WI38 (cell line): ENCODE data around the gene QRFP.

Experiments used
- H3K4me3 ChIP-seq: 2 replicates; pipeline ENCODE4 v1.5.1; 2011; ENCODE audit warnings: low read depth, mild to moderate bottlenecking, control low read depth, low read length
- TF ChIP-seq, protein P1 (sequence below): IDR thresholded peaks from 2 replicates; pipeline ENCODE4 v1.5.1; 2012; ENCODE audit warnings: low read depth, mild to moderate bottlenecking, control low read depth, low read length

Gene QRFP

DNA sequence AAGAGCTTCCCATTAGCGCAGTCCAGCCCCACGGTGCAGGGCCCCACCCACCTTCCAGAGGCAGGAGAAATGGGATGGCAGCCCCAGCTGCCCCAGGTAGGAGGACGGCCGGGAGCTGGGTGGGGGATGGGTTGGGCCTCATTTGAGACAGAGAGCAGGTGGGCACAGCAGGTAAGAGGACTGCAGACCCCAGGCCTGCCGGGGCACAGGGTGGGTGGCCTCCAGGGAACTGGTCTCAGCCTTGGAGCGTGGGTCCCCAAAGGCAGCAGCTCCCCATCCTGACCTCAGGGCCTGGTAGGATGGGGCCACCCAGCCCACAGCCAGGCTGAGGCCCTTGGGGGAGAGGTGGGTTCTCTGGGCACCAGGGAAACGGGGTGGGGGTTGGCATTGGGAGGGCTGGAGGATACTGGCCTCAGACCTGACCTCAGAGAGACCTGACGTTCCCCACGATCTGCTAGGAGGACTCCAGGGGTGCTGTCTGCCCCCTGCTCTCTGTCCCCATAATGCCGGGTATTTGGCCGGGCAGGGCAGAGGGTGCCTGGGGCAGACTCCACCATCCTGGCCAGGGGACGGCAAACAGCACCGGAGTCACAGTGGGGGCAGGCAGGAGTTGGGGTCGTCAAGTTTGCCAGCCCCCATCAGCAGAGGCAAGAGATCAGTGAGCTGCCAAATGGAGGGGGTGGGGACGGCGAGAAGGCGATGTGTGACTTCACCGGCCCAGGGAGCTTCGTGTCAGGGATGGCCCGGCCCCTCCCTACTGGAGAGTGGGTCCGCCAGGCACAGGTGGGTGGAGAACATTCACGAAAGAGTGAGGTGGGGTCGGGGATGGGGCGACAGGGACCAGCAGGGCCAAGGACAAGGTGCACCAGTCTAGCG lies 6.8 kb upstream of the QRFP start:
- no peak overlapping the region for H3K4me3 ChIP-seq
- TF ChIP-seq, protein P1, sequence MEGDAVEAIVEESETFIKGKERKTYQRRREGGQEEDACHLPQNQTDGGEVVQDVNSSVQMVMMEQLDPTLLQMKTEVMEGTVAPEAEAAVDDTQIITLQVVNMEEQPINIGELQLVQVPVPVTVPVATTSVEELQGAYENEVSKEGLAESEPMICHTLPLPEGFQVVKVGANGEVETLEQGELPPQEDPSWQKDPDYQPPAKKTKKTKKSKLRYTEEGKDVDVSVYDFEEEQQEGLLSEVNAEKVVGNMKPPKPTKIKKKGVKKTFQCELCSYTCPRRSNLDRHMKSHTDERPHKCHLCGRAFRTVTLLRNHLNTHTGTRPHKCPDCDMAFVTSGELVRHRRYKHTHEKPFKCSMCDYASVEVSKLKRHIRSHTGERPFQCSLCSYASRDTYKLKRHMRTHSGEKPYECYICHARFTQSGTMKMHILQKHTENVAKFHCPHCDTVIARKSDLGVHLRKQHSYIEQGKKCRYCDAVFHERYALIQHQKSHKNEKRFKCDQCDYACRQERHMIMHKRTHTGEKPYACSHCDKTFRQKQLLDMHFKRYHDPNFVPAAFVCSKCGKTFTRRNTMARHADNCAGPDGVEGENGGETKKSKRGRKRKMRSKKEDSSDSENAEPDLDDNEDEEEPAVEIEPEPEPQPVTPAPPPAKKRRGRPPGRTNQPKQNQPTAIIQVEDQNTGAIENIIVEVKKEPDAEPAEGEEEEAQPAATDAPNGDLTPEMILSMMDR, result no peak

DNA sequence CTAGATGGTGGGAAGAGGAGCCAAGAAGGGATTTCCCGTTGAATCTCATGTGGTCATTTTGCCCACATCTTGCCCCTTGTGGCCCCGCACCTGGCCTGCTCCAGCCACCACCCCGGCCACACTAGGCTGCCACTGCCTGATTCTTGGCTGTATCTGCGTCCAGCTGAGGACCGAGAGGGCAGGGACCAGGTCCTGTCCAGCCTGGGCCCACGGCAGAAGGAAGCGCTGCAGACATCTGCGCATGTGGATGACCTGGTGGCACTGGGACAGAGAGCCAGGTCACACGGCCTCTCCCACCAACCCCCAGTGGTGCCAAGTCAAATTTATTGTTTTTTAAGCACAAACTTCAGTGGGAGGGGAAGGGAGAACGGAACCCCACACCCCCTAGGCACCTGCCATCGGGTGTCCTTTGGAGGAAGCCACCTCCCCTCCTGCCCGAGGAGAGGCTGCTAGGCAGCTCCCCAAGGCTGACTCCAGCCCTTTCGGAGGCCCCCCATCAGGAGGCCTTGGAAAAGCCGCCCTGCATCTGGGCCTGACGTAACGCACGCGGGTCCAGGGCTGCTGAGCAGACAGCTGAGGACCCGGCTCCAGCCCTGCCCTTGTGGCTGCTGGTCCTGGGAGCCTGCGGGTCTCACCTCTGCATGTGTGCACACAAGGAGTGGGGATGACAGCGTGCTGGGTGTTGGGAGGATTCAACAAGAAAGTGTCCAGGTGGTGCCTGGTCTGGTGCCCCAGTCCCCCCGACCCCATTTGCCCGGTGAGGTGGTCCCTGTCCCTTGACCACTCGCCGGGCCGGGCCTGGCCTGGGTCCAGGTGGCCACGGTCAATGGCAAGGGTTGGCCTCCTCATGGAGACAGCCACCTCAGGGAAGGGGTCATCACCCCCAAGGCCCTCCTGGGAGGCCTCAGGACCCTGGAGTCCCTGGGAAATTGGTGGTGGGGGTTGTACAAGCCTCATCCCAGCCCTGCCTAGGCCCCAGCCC lies 5.9 kb upstream of the QRFP start:
- no peak overlapping the region for H3K4me3 ChIP-seq
- TF ChIP-seq, protein P1, result no peak

DNA sequence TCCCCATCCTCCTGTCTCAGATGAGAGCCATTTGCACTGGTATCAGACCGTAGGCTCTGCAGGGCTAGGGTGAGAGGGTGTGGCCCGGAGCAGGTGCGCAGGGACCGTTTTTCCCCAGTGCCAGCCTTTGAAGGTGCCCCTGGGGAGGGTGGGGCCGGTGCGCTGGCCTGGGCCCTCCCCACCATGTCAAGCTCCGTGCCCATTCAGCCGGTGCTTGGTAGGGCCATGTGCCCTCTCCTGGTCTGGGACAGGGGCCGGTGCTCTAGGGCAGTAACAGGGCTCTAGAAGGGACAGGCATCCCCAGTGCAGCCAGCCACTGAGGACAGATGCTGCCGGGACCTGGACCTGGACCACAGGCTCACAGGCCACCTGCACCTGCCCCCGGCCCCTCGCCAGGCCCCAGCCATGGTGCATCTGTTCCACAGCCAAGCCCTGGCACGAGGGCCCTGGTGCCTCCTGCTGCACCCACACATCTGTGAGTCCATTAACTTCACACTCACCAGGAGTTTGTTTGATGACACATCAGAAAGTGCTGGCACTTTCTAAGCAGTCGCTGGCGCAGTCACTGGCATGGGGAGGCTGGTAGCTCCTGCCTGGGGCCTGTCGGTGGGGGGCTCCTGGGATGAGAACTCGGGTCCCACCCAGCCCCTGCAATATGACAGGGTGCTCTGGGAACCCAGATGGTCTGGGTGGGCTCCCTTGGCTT lies 5.0 kb upstream of the QRFP start:
- TF ChIP-seq, protein P1, result no peak
- no peak overlapping the region for H3K4me3 ChIP-seq

DNA sequence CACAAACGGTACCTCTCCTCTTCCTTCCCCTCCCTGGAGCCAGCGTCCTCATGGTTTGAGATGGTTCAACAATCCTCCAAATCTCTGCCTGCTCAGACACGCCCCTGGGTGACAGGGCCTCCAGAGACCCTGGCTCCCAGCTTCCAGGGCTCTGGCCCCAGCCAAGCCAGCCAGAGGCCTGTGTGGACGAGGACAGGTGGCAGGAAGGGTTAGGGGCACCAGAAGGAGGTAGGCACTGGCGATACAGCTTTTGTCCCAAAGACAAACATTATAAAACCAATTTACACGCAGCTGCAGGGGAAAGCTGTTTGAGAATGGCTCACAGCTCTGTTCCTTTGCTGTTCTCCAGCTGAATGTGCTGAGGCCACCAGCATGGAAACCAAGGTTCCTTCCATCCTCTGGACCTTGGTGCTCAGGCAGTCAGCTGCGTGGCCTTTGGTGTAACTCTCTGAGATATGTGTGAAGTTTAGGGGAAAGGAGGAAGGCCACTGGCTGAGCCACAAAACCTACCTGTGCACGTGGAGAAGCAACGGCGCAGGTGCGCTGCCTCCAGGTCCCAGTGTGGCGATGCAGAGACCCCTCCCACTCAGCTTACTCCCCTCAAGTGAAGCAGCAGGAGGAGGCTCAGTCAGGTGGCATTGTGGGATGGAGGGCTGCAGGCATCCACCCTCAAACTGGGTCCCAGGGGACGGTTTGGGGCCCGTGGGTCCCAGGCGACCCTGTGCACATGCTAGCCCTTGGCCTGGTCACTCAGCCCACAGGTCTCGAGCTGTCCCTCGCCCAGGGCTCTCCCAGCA lies 4.3 kb upstream of the QRFP start:
- H3K4me3 ChIP-seq, result no peak overlapping the region
- TF ChIP-seq, protein P1, result no peak

DNA sequence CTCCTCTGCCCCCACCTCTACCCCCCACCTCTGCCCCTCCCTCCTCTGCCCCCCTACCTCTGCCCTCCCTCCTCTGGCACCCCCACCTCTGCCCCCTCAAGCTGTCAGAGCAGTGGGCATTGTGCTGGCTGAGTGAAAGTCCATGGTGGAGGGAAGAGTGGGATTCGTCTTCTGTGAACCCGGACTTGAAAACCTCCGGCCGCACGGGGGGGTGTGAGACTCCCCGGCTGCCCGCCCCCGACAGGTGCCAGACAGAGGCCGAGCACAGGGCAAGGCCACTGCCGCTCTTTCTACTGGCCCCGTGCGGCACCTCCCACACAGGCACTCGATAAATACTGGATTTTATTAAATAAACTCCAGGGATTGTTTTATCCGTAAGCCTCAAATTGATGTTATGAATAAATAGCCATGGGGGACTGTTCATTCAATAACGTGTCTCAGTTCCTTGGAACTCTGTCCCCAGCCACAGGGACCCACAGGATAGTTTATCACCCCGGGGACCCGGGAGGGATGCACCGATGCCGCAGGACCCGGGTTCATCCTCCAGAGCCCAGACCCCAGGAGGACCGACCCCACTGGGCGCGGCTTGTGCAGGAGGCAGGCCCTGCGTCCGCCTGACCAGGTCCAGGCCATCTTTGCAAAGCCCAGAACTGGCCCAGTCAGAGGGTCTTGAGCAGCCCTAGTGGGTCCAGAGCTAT lies 2.6 kb upstream of the QRFP start:
- no peak overlapping the region for H3K4me3 ChIP-seq
- TF ChIP-seq, protein P1, result no peak

DNA sequence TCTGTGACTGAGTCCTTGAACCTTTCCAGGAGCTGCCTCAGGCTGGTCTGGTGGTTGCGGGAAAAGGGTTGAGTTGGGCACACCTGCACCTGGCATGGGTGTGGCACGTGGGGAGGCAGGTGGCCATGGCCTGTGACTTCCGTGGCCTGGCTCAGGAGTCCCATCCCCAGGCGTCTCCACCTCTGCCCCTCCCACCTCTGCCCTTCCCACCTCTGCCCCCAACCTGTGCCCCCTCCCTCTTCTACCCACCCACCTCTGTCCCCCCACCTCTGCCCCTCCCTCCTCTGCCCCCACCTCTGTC lies 1.9 kb upstream of the QRFP start:
- H3K4me3 ChIP-seq, result no peak overlapping the region
- TF ChIP-seq, protein P1, result no peak
